Effector memory CD4-positive, alpha-beta T cell (primary cell): Measurements from ENCODE around the gene CTNNA2.

ENCODE experiments used
- DNase-seq, 3 donors: peaks; one replicate each; pipeline ENCODE4 v3.0.0-alpha.2; 2020
- H3K27ac ChIP-seq: 2 replicates; pipeline ENCODE4 v1.7.0; 2013; ENCODE audit warnings: mild to moderate bottlenecking, low read length, moderate library complexity; ENCODE audit not compliant: insufficient read depth, poor library complexity, severe bottlenecking
- H3K27me3 ChIP-seq: replicated peaks from 2 replicates; pipeline ENCODE4 v1.7.0; 2013; ENCODE audit warnings: mild to moderate bottlenecking, low read length; ENCODE audit not compliant: insufficient read depth, control insufficient read depth, poor library complexity, severe bottlenecking
- H3K36me3 ChIP-seq: 2 replicates; pipeline ENCODE4 v1.7.0; 2013; ENCODE audit warnings: mild to moderate bottlenecking, low read length, moderate library complexity; ENCODE audit not compliant: control insufficient read depth, insufficient read depth
- H3K4me1 ChIP-seq: 2 replicates; pipeline ENCODE4 v1.7.0; 2013; ENCODE audit warnings: low read length, mild to moderate bottlenecking; ENCODE audit not compliant: control insufficient read depth, insufficient read depth, poor library complexity, severe bottlenecking
- H3K4me3 ChIP-seq: 2 replicates; pipeline ENCODE4 v1.7.0; 2013; ENCODE audit warnings: low read length, low read depth, mild to moderate bottlenecking; ENCODE audit not compliant: insufficient read depth, poor library complexity, severe bottlenecking
- H3K9me3 ChIP-seq: 2 replicates; pipeline ENCODE4 v1.7.0; 2013; ENCODE audit warnings: mild to moderate bottlenecking, low read length, moderate library complexity; ENCODE audit not compliant: control insufficient read depth

CTNNA2 gene

DNA sequence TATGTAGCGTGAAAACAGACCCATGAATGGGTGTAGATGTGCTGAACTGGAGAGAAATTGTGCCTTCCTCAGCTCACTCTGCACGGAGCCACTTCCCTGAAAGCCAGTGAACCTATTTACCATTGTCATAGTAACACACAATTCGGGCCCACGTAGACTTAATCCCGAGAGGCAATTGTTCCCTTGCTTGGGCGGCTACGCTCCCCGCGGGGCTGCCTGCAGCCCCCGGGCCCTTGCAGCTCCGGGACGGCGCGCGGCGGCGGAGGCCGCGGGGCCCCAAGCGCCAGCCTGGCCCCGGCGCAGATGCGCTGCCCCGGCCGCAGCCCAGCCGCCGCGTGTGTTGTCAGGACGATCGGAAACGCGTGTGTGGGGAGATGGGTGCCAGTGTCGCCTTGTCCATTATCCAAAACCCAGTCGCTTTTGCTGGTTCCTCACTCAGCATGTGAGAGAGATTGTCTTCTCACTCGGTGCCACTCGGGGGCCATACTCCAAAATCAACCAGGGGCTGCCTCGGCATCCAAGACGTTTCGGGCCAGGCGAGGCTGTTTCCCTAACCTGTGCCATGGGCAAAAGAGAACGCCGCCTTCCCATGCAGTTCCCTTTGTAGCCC, 809.6 kb downstream of the CTNNA2 start:
- no peak overlapping the region for H3K27ac ChIP-seq
- no peaks in the 10 kb centered on the region for H3K36me3 ChIP-seq
- H3K27me3 ChIP-seq: no peaks in the 10 kb centered on the region
- no peak overlapping the region for H3K4me3 ChIP-seq
- DNase-seq: no peak
- H3K4me1 ChIP-seq: no peaks in the 10 kb centered on the region
- H3K9me3 ChIP-seq: no peaks in the 10 kb centered on the region

DNA sequence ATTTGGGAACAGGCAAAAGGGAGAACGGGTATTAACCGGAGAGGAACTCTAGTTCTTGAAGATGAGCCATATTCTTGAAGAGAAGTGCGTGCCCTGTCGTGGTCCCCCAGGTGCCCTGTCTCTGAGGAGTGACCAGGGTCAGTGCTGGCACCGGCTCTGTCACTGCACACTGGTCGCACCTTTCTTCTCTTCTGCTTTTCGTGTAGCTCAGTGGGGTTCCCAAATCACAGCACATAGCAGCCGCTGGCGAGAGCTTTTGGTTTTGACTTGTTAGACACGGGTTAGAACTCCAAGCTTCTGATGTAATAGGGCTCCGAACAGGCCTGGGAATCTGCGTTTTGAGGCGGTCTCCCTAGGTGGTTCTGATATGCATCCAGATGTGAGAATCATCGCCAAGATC, 810.1 kb downstream of the CTNNA2 start:
- no peak overlapping the region for H3K27ac ChIP-seq
- H3K4me1 ChIP-seq: no peaks in the 10 kb centered on the region
- H3K9me3 ChIP-seq: no peaks in the 10 kb centered on the region
- no peaks in the 10 kb centered on the region for H3K27me3 ChIP-seq
- no peaks in the 10 kb centered on the region for H3K36me3 ChIP-seq
- DNase-seq: no peak
- no peak overlapping the region for H3K4me3 ChIP-seq

DNA sequence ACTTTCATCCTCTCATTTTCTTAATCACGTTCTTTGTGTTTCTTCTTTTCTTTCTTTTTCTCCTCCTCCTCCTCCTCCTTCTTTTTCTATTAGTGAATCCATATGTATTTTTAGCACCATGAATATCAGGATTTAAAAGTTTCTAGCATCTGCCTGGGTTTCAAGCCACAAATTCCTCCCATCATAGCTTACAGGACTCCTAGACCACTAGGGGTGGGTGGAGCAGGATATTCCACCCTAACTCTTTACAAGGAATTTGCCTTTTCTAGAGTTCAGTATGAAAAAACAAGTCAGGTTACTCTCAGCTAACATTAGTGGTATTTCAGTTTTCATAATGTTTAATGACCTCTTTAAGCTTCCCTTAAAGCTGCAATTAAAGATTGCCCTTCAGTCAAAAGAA, 810.8 kb downstream of the CTNNA2 start:
- H3K27ac ChIP-seq: no peak overlapping the region
- no peaks in the 10 kb centered on the region for H3K27me3 ChIP-seq
- no peak overlapping the region for H3K4me3 ChIP-seq
- no peaks in the 10 kb centered on the region for H3K36me3 ChIP-seq
- no peaks in the 10 kb centered on the region for H3K9me3 ChIP-seq
- no peak for DNase-seq
- no peaks in the 10 kb centered on the region for H3K4me1 ChIP-seq

DNA sequence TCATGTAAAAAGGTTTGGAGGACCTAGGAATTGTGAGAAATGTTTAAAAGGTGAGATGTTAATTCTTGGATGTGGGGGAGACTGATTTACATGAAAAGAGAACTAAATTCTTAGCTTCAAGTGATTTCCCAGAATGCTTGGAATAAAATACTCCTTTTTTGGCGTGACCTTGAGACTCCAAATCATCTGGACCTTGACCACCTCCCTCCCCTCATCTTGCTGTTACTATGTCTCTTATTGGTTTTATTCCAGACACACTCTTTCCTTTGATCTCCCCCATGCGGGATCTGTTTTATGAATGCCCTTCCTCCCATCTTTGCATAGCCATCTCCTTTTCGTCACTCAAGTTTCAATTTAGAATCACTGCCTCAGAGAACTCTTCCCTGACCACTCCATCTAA, 811.7 kb downstream of the CTNNA2 start:
- no peak for DNase-seq
- Histone ChIP-seq H3K9me3 (no peaks in the 10 kb centered on the region), H3K27ac (no peak overlapping the region), H3K27me3 (no peaks in the 10 kb centered on the region), H3K4me3 (no peak overlapping the region), H3K36me3 (no peaks in the 10 kb centered on the region), H3K4me1 (no peaks in the 10 kb centered on the region)

DNA sequence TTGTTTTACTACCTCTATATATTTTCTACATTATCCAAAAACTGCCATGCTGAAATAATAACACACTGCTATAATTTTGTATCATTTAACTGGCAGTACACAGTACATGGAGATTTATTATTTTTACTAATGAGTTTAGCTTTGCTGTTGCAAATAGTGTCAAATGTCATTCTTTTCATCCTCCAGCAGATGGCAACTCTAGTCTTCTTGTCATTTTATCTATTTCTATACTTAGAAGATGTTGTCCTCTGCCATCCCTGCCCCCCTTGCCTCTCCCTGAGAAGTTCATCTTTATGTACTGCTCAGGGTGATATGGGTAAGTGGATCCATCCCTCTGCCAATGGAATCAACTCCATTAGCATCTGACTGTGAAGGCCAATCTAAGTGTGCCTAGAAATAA, 813.4 kb downstream of the CTNNA2 start:
- H3K36me3 ChIP-seq: no peaks in the 10 kb centered on the region
- no peaks in the 10 kb centered on the region for H3K27me3 ChIP-seq
- no peak for DNase-seq
- H3K9me3 ChIP-seq: no peaks in the 10 kb centered on the region
- no peak overlapping the region for H3K4me3 ChIP-seq
- no peak overlapping the region for H3K27ac ChIP-seq
- no peaks in the 10 kb centered on the region for H3K4me1 ChIP-seq

DNA sequence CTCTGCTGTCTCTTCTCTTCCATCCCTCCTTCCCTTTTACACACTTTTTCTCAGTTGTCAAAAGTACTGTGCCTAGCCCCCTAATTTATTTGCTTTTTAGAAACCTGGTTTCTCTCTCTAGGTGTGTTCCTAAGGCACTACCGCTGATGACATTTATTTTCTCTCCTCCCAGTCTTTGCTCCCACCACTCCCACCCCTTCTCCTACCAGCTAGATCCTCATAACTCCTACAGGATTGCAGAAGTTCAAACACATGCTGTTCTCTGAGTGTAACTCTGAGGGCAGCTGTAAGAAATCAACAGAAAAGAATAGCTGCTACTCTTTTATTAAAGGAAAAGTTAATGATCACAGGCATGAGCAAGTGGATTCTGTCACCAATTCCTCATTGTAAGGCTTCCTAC, 814.0 kb downstream of the CTNNA2 start:
- H3K4me3 ChIP-seq: no peak overlapping the region
- no peak overlapping the region for H3K27ac ChIP-seq
- H3K4me1 ChIP-seq: no peaks in the 10 kb centered on the region
- DNase-seq: no peak
- H3K27me3 ChIP-seq: no peaks in the 10 kb centered on the region
- no peaks in the 10 kb centered on the region for H3K36me3 ChIP-seq
- no peaks in the 10 kb centered on the region for H3K9me3 ChIP-seq

DNA sequence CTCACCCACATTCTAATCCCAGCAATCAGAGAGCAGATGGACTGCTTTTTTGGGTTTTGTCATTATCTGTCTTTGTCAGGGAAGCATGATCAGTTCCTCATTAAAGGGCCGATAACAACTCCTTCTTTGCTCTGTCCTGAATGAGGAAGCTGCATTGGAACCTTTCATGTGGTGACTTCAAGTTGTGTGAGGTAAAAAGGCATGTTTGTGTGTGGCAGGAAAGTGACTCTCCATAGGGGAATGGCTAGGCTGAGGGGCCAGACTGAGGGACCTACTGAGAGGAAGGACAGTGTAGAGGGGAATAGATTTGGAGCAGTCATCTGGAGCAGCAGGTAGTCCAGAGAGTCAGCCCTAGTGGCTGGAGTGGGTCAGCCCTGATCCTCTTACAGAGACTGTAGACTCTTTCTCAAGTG, 815.3 kb downstream of the CTNNA2 start:
- Histone ChIP-seq H3K9me3 (no peaks in the 10 kb centered on the region), H3K4me3 (no peak overlapping the region), H3K36me3 (no peaks in the 10 kb centered on the region), H3K4me1 (no peaks in the 10 kb centered on the region), H3K27ac (no peak overlapping the region), H3K27me3 (no peaks in the 10 kb centered on the region)
- no peak for DNase-seq

DNA sequence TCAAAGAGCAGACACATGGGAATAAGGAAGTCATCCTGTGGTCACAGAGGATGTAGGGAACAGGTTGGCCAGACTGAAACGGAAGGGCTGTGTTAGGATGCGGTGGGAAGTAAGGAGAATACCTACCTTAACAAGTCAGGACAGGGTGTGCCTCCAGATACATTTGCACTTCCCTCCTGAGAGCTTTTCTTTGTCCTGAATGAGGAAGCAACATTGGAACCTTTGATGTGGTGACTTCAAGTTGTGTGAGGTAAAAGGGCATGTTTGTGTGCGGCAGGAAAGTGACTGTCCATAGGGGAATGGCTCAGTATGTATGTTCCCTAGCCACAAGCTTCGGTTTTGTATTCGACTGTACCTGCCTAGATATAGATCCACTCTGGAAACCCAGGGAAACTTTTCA, 816.6 kb downstream of the CTNNA2 start:
- no peak for DNase-seq
- Histone ChIP-seq H3K4me3 (no peak overlapping the region), H3K9me3 (no peaks in the 10 kb centered on the region), H3K27me3 (no peaks in the 10 kb centered on the region), H3K36me3 (no peaks in the 10 kb centered on the region), H3K4me1 (no peaks in the 10 kb centered on the region), H3K27ac (no peak overlapping the region)

DNA sequence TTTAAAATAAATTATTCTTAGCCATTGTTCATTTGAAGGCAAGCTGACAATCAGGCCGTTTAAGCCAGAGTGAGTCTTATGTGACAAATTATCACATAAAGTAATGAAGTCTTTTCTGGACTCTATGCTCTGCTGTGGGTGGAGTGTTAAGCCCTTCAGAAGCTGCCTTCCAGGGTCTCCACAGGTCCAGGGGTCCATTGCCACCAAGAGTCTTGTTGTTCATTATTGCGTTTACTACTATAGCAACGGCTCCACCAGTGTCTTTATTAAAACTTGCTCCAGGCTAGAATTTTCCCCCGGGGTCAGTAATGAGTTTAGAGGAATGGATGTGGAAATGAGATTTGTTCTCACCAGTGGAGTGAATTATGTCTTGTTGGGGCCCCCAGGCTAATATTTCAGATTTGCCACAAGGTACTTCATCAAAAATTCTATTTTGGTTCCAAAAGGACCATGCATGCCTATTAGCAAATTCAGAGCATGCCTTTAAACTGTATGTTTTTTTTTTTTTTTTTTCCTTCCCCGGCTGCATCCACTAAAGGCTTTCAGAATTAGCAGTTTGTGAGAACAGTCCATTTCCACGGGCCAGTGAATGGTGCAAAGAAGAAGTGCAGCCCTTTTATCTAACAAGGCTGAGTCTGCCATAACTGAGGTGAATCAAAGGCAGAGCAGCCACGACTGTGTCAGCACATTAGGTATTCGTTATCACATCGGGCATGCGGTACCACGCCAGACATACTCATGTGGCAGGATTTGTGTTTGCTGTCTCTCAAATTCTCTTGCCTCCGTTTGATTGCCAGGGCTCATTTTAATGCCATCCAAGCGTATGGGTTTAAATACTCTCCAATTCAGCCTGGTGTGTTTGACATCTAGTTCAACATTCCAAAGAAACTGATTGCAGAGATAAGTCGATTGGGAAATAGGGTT, 817.9 kb downstream of the CTNNA2 start:
- H3K27me3 ChIP-seq: no peaks in the 10 kb centered on the region
- no peak overlapping the region for H3K4me3 ChIP-seq
- no peak for DNase-seq
- H3K27ac ChIP-seq: no peak overlapping the region
- H3K36me3 ChIP-seq: no peaks in the 10 kb centered on the region
- no peaks in the 10 kb centered on the region for H3K4me1 ChIP-seq
- H3K9me3 ChIP-seq: no peaks in the 10 kb centered on the region

DNA sequence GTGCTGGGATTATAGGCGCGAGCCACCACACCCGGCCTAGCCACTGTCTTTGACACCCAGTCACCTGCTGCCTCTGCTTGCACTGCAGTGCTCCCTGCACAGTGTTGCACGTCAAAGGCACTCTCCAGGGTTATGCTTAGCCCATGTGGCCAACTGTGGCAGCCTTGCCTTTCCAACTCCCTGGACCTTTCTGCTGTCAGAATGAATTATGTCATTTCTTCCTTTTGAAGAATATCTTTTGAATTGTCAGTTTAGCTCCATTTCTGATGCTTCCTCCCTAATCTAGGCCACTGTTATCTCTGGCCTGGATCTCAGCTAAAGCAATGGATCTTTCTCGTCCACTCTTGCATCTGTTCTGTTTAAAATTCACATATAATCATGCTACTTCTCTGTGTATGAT, 821.0 kb downstream of the CTNNA2 start:
- Histone ChIP-seq H3K4me1 (no peaks in the 10 kb centered on the region), H3K27ac (no peak overlapping the region), H3K4me3 (no peak overlapping the region), H3K27me3 (no peaks in the 10 kb centered on the region), H3K36me3 (no peaks in the 10 kb centered on the region), H3K9me3 (no peaks in the 10 kb centered on the region)
- no peak for DNase-seq
